ENCODE measurements around the gene HMGXB3. TPM values are rescaled to one million over a fixed set of nuclear protein-coding genes. Genes with fewer than 3 reads are reported as not detected.

HMGXB3 gene
- total RNA-seq, 1 donor from 2014 or later, result 25.4 TPM

GRCh38 chr5:150052956-150053712 lies 52.6 kb downstream of the HMGXB3 start:
- DNase-seq (ENCODE audit: low read depth, low spot score), result no peak

- no peak for DNase-seq (ENCODE audit: low read depth, low spot score)
Measured at GRCh38 chr5:150053713-150054392, 53.3 kb downstream of the HMGXB3 start.

- DNase-seq (ENCODE audit: low read depth, low spot score), result no peak
Measured at GRCh38 chr5:150054569-150054968, 54.0 kb downstream of the HMGXB3 start.

GRCh38 chr5:150055326-150056074 lies 55.0 kb downstream of the HMGXB3 start:
- DNase-seq (ENCODE audit: low read depth, low spot score), result no peak

- DNase-seq (ENCODE audit: low read depth, low spot score), result no peak
Measured at GRCh38 chr5:150056075-150056443, 55.5 kb downstream of the HMGXB3 start.

GRCh38 chr5:150057052-150057451 lies 56.5 kb downstream of the HMGXB3 start:
- no peak for DNase-seq (ENCODE audit: low read depth, low spot score)

- no peak for DNase-seq (ENCODE audit: low read depth, low spot score)
Measured at GRCh38 chr5:150057511-150057910, 57.0 kb downstream of the HMGXB3 start.

- DNase-seq (ENCODE audit: low read depth, low spot score), result no peak
Measured at GRCh38 chr5:150057996-150058395, 57.5 kb downstream of the HMGXB3 start.

- DNase-seq (ENCODE audit: low read depth, low spot score), result no peak
Measured at GRCh38 chr5:150058480-150059126, 58.1 kb downstream of the HMGXB3 start.

- DNase-seq (ENCODE audit: low read depth, low spot score), result no peak
Measured at GRCh38 chr5:150059623-150060022, 59.1 kb downstream of the HMGXB3 start.

GRCh38 chr5:150060471-150060870 lies 59.9 kb downstream of the HMGXB3 start:
- DNase-seq (ENCODE audit: low read depth, low spot score), result no peak

GRCh38 chr5:150061538-150061995 lies 61.0 kb downstream of the HMGXB3 start:
- no peak for DNase-seq (ENCODE audit: low read depth, low spot score)

- no peak for DNase-seq (ENCODE audit: low read depth, low spot score)
Measured at GRCh38 chr5:150062216-150062922, 61.8 kb downstream of the HMGXB3 start.

- no peak for DNase-seq (ENCODE audit: low read depth, low spot score)
Measured at GRCh38 chr5:150063638-150064037, 63.1 kb downstream of the HMGXB3 start.

GRCh38 chr5:150064681-150065220 lies 64.2 kb downstream of the HMGXB3 start:
- no peak for DNase-seq (ENCODE audit: low read depth, low spot score)

GRCh38 chr5:150065346-150065745 lies 64.8 kb downstream of the HMGXB3 start:
- no peak for DNase-seq (ENCODE audit: low read depth, low spot score)

GRCh38 chr5:150065886-150066285 lies 65.3 kb downstream of the HMGXB3 start:
- DNase-seq (ENCODE audit: low read depth, low spot score), result no peak

GRCh38 chr5:150066436-150066835 lies 65.9 kb downstream of the HMGXB3 start:
- DNase-seq (ENCODE audit: low read depth, low spot score), result no peak

- no peak for DNase-seq (ENCODE audit: low read depth, low spot score)
Measured at GRCh38 chr5:150066901-150067396, 66.4 kb downstream of the HMGXB3 start.

- DNase-seq (ENCODE audit: low read depth, low spot score), result no peak
Measured at GRCh38 chr5:150067405-150067960, 66.9 kb downstream of the HMGXB3 start.

Measured in pulmonary artery endothelial cell (primary cell).